Smooth muscle cell (in vitro differentiated cells): ENCODE results near the gene LIMK1. TPM values are rescaled to one million over a fixed set of nuclear protein-coding genes. Genes with fewer than 3 reads are reported as not detected.
A peak's percentile ranks its signal among the peaks of the same experiment; 100 is the strongest.

ENCODE experiments used
- DNase-seq: peaks from one replicate; lab custom pipeline; 2025; ENCODE audit not compliant: unreplicated experiment; lab: John Stamatoyannopoulos, UW
- H2AFZ ChIP-seq: fragments of 200-600 bp; sonication (generic); 2 replicates; pipeline ENCODE4 v1.6.0; 2016; ENCODE audit warnings: antibody characterized with exemption, low read depth, mild to moderate bottlenecking
- H3F3A ChIP-seq: fragments of 200-600 bp; sonication (generic); 2 replicates; pipeline ENCODE4 v1.6.0; 2017; ENCODE audit warnings: antibody characterized with exemption, low read depth
- H3K27ac ChIP-seq: fragments of 200-600 bp; sonication (generic); 2 replicates; pipeline ENCODE4 v1.5.1; 2016; ENCODE audit warnings: low read depth, mild to moderate bottlenecking
- H3K27me3 ChIP-seq: fragments of 200-600 bp; sonication (generic); 2 replicates; pipeline ENCODE4 v1.6.1; 2016; ENCODE audit warnings: low read depth, mild to moderate bottlenecking
- H3K36me3 ChIP-seq: fragments of 200-600 bp; sonication (generic); 2 replicates; pipeline ENCODE4 v1.5.1; 2016; ENCODE audit warnings: low read depth
- H3K4me1 ChIP-seq: fragments of 200-600 bp; sonication (generic); 2 replicates; pipeline ENCODE4 v1.5.1; 2016; ENCODE audit warnings: low read depth
- H3K4me2 ChIP-seq: fragments of 200-600 bp; sonication (generic); 2 replicates; pipeline ENCODE4 v1.6.0; 2016; ENCODE audit warnings: mild to moderate bottlenecking
- H3K4me3 ChIP-seq: fragments of 200-600 bp; sonication (generic); 2 replicates; pipeline ENCODE4 v1.5.1; 2016; ENCODE audit warnings: mild to moderate bottlenecking
- H3K79me2 ChIP-seq: fragments of 200-600 bp; sonication (generic); 2 replicates; pipeline ENCODE4 v1.6.0; 2016; ENCODE audit warnings: low read depth, mild to moderate bottlenecking
- H3K9ac ChIP-seq: fragments of 200-600 bp; sonication (generic); 2 replicates; pipeline ENCODE4 v1.6.0; 2016; ENCODE audit warnings: low read depth
- H3K9me3 ChIP-seq: fragments of 200-600 bp; sonication (generic); replicated peaks from 2 replicates; pipeline ENCODE4 v1.5.1; 2016; ENCODE audit warnings: low read depth
- H4K20me1 ChIP-seq: fragments of 200-600 bp; sonication (generic); 2 replicates; pipeline ENCODE4 v1.6.0; 2016; ENCODE audit warnings: low read depth
- CTCF ChIP-seq: fragments of 200-600 bp; sonication (generic); IDR thresholded peaks from 2 replicates; pipeline ENCODE4 v1.5.1; 2017; ENCODE audit warnings: borderline replicate concordance, mild to moderate bottlenecking, antibody characterized with exemption; ENCODE audit not compliant: insufficient read depth, poor library complexity, severe bottlenecking
- WGBS: methylation state at CpG from one replicate; pipeline ENCODE4 v1.1.7; 2016; ENCODE audit warnings: low lambda C conversion rate; 5-methylcytosine and 5-hydroxymethylcytosine counted together
- polyA plus RNA-seq: library from polyadenylated mRNA; unstranded; fragments of >200 nt; fragmentation: Nextera tagmentation; extraction: Ambion mirVana; gene quantifications from 2 replicates; pipeline ENCODE4 v1.2.1, GENCODE V29; 2016
- total RNA-seq: library from RNA; depleted of rRNA; stranded (reverse); fragments of >200 nt; gene quantifications from 2 replicates; pipeline ENCODE4 v1.2.3, GENCODE V29; 2014

LIMK1 gene
- total and polyA plus RNA-seq, 2 experiments from 2014 or later, result 23.6 to 29.2 TPM

GRCh38 chr7:74095135-74095534 lies 11.5 kb downstream of the LIMK1 start:
- peak overlapping the region; percentile 22 for H3K4me3 ChIP-seq
- TF ChIP-seq CTCF, result no peak
- DNase-seq, result no peak
- H3K36me3 ChIP-seq, result no peaks in the 10 kb centered on the region
- peak overlapping the region; percentile 91 for H3K9ac ChIP-seq
- peak overlapping the region; percentile 93 for H3K27ac ChIP-seq
- WGBS, result 95% methylated on average over 6 of the region's 6 CpGs
- peaks cover 32% of the 10 kb centered on the region for H3F3A ChIP-seq
- H3K79me2 ChIP-seq, result peaks cover 18% of the 10 kb centered on the region
- no peaks in the 10 kb centered on the region for H3K9me3 ChIP-seq
- no peak overlapping the region for H2AFZ ChIP-seq
- peak overlapping the region; percentile 82 for H3K4me2 ChIP-seq
- H3K4me1 ChIP-seq, result peaks cover 32% of the 10 kb centered on the region
- no peaks in the 10 kb centered on the region for H3K27me3 ChIP-seq
- H4K20me1 ChIP-seq, result no peaks in the 10 kb centered on the region

- no peaks in the 10 kb centered on the region for H3K27me3 ChIP-seq
- H2AFZ ChIP-seq, result no peak overlapping the region
- H3K4me2 ChIP-seq, result peak overlapping the region; percentile 5
- H3K4me1 ChIP-seq, result peaks cover 23% of the 10 kb centered on the region
- no peak for TF ChIP-seq CTCF
- peak overlapping the region; percentile 93 for H3K27ac ChIP-seq
- H3K79me2 ChIP-seq, result peaks cover 18% of the 10 kb centered on the region
- H3K9ac ChIP-seq, result peak overlapping the region; percentile 65
- H3K9me3 ChIP-seq, result no peaks in the 10 kb centered on the region
- no peak overlapping the region for H3K4me3 ChIP-seq
- WGBS, result 13% methylated on average over 11 of the region's 11 CpGs
- H4K20me1 ChIP-seq, result no peaks in the 10 kb centered on the region
- DNase-seq, result peak; percentile 44
- H3K36me3 ChIP-seq, result no peaks in the 10 kb centered on the region
- H3F3A ChIP-seq, result peaks cover 22% of the 10 kb centered on the region
Observed at GRCh38 chr7:74097937-74098614, 14.5 kb downstream of the LIMK1 start.

GRCh38 chr7:74099031-74099430 lies 15.4 kb downstream of the LIMK1 start:
- Histone ChIP-seq H3K4me2 (no peak overlapping the region), H3K9me3 (no peaks in the 10 kb centered on the region), H3K36me3 (no peaks in the 10 kb centered on the region), H3K27me3 (no peaks in the 10 kb centered on the region), H3K4me1 (peaks cover 13% of the 10 kb centered on the region), H3F3A (peaks cover 16% of the 10 kb centered on the region), H4K20me1 (no peaks in the 10 kb centered on the region), H2AFZ (no peak overlapping the region), H3K79me2 (peaks cover 18% of the 10 kb centered on the region), H3K9ac (peak overlapping the region; percentile 65), H3K4me3 (no peak overlapping the region), H3K27ac (peak overlapping the region; percentile 93)
- WGBS, result 97% methylated on average over 17 of the region's 17 CpGs
- no peak for TF ChIP-seq CTCF
- no peak for DNase-seq
